MG63 (cell line): ENCODE data around the gene DNAH11. TPM values are rescaled to one million over a fixed set of nuclear protein-coding genes. Genes with fewer than 3 reads are reported as not detected.
"Not testable (repeated sequence)": the region's sequence is repeated elsewhere in the genome, so short reads cannot be mapped to it uniquely, and the experiment has no call there.

Experiments used
- DNase-seq: peaks from one replicate; pipeline ENCODE4 v3.0.0-alpha.2; 2020
- H3K27me3 ChIP-seq: fragments of 250-450 bp; sonication (Bioruptor Pico); 2 replicates; pipeline ENCODE4 v1.5.1; 2020; ENCODE audit warnings: mild to moderate bottlenecking, moderate library complexity
- H3K36me3 ChIP-seq: fragments of 250-450 bp; sonication (Bioruptor Pico); 2 replicates; pipeline ENCODE4 v1.5.1; 2020; ENCODE audit warnings: mild to moderate bottlenecking, moderate library complexity
- H3K4me3 ChIP-seq: fragments of 250-450 bp; sonication (Bioruptor Pico); 2 replicates; pipeline ENCODE4 v1.5.1; 2020; ENCODE audit warnings: mild to moderate bottlenecking, moderate library complexity
- H3K9me3 ChIP-seq: fragments of 250-450 bp; sonication (Bioruptor Pico); 2 replicates; pipeline ENCODE4 v1.5.1; 2020; ENCODE audit warnings: mild to moderate bottlenecking, moderate library complexity
- total RNA-seq: library from RNA; depleted of rRNA; stranded (reverse); fragments of >200 nt; shearing (Covaris generic); gene quantifications from 2 replicates; pipeline ENCODE4 v1.2.3, GENCODE V29; 2014; ENCODE audit warnings: low replicate concordance; rRNA removed

Gene DNAH11
- total RNA-seq: not detected in 2 replicates

- DNase-seq: peak; percentile 32
- Histone ChIP-seq H3K4me3 (peak within 1 kb of the TSS; percentile 45), H3K27me3 (peaks cover 8% of the 10 kb centered on the region), H3K9me3 (no peaks in the 10 kb centered on the region), H3K36me3 (no peaks in the 10 kb centered on the region)
Observed at GRCh38 chr7:21542891-21543527, at the start of gene DNAH11. Gene DNAH11 (plus strand): TSS chr7:21543039. CDS start chr7:21543246, 207 bp downstream.

- H3K4me3 ChIP-seq: no peak overlapping the region
- no peaks in the 10 kb centered on the region for H3K27me3 ChIP-seq
- no peaks in the 10 kb centered on the region for H3K36me3 ChIP-seq
- peaks cover 22% of the 10 kb centered on the region for H3K9me3 ChIP-seq
- DNase-seq: no peak
Observed at GRCh38 chr7:21495731-21496130, 47.1 kb upstream of the DNAH11 start.

- H3K27me3 ChIP-seq: no peaks in the 10 kb centered on the region
- DNase-seq: no peak
- H3K9me3 ChIP-seq: peaks cover 15% of the 10 kb centered on the region
- H3K4me3 ChIP-seq: no peak overlapping the region
- no peaks in the 10 kb centered on the region for H3K36me3 ChIP-seq
Observed at GRCh38 chr7:21497072-21497471, 45.8 kb upstream of the DNAH11 start.

- DNase-seq: no peak
- Histone ChIP-seq H3K27me3 (no peaks in the 10 kb centered on the region), H3K9me3 (peaks cover 2% of the 10 kb centered on the region; the same call in 1 of the 2 replicates), H3K36me3 (no peaks in the 10 kb centered on the region), H3K4me3 (no peak overlapping the region)
Observed at GRCh38 chr7:21500117-21500832, 42.6 kb upstream of the DNAH11 start.

GRCh38 chr7:21504021-21504420, 38.8 kb upstream of the DNAH11 start:
- Histone ChIP-seq H3K36me3 (no peaks in the 10 kb centered on the region), H3K4me3 (no peak overlapping the region), H3K9me3 (no peaks in the 10 kb centered on the region), H3K27me3 (no peaks in the 10 kb centered on the region)
- no peak for DNase-seq

GRCh38 chr7:21507627-21508343, 35.1 kb upstream of the DNAH11 start:
- peaks cover 4% of the 10 kb centered on the region; the same call in 1 of the 2 replicates for H3K9me3 ChIP-seq
- no peaks in the 10 kb centered on the region for H3K36me3 ChIP-seq
- H3K4me3 ChIP-seq: no peak overlapping the region
- no peak for DNase-seq
- H3K27me3 ChIP-seq: no peaks in the 10 kb centered on the region

- peaks cover 4% of the 10 kb centered on the region; the same call in 1 of the 2 replicates for H3K9me3 ChIP-seq
- H3K27me3 ChIP-seq: no peaks in the 10 kb centered on the region
- H3K36me3 ChIP-seq: no peaks in the 10 kb centered on the region
- DNase-seq: no peak
- H3K4me3 ChIP-seq: no peak overlapping the region
Observed at GRCh38 chr7:21508538-21508937, 34.3 kb upstream of the DNAH11 start.

GRCh38 chr7:21514062-21514461, 28.8 kb upstream of the DNAH11 start:
- Histone ChIP-seq H3K27me3 (no peaks in the 10 kb centered on the region), H3K36me3 (no peaks in the 10 kb centered on the region), H3K4me3 (no peak overlapping the region), H3K9me3 (peaks cover 4% of the 10 kb centered on the region; the same call in 1 of the 2 replicates)
- no peak for DNase-seq

GRCh38 chr7:21524680-21525079, 18.2 kb upstream of the DNAH11 start:
- Histone ChIP-seq H3K27me3 (no peaks in the 10 kb centered on the region), H3K36me3 (no peaks in the 10 kb centered on the region), H3K9me3 (no peaks in the 10 kb centered on the region), H3K4me3 (no peak overlapping the region)
- DNase-seq: no peak

- Histone ChIP-seq H3K4me3 (no peak overlapping the region), H3K27me3 (no peaks in the 10 kb centered on the region), H3K36me3 (no peaks in the 10 kb centered on the region), H3K9me3 (no peaks in the 10 kb centered on the region)
- no peak for DNase-seq
Observed at GRCh38 chr7:21526007-21526406, 16.8 kb upstream of the DNAH11 start.

GRCh38 chr7:21526448-21526847, 16.4 kb upstream of the DNAH11 start:
- Histone ChIP-seq H3K27me3 (no peaks in the 10 kb centered on the region), H3K4me3 (no peak overlapping the region), H3K36me3 (no peaks in the 10 kb centered on the region), H3K9me3 (no peaks in the 10 kb centered on the region)
- DNase-seq: no peak

- H3K27me3 ChIP-seq, H3K36me3 ChIP-seq, H3K4me3 ChIP-seq, DNase-seq, H3K9me3 ChIP-seq: not testable (repeated sequence)
Observed at GRCh38 chr7:21532485-21532884, 10.4 kb upstream of the DNAH11 start.

GRCh38 chr7:21533646-21534045, 9.2 kb upstream of the DNAH11 start:
- H3K4me3 ChIP-seq, H3K27me3 ChIP-seq, DNase-seq, H3K9me3 ChIP-seq, H3K36me3 ChIP-seq: not testable (repeated sequence)

GRCh38 chr7:21536445-21537118, 6.3 kb upstream of the DNAH11 start:
- not testable (repeated sequence) for H3K36me3 ChIP-seq, H3K27me3 ChIP-seq, H3K4me3 ChIP-seq, H3K9me3 ChIP-seq, DNase-seq

GRCh38 chr7:21538936-21539495, 3.8 kb upstream of the DNAH11 start:
- Histone ChIP-seq H3K27me3 (peaks cover 8% of the 10 kb centered on the region), H3K4me3 (no peak overlapping the region), H3K9me3 (no peaks in the 10 kb centered on the region), H3K36me3 (no peaks in the 10 kb centered on the region)
- no peak for DNase-seq

- H3K4me3 ChIP-seq: peak overlapping the region; percentile 45
- H3K36me3 ChIP-seq: no peaks in the 10 kb centered on the region
- H3K27me3 ChIP-seq: peaks cover 8% of the 10 kb centered on the region
- no peaks in the 10 kb centered on the region for H3K9me3 ChIP-seq
- DNase-seq: no peak
Observed at GRCh38 chr7:21543528-21544302, 876 bp downstream of the DNAH11 start.
